GM12878 (cell line): ENCODE measurements around the gene TCOF1. TPM values are rescaled to one million over a fixed set of nuclear protein-coding genes. Genes with fewer than 3 reads are reported as not detected.

ENCODE experiments used
- ATAC-seq: fragments of 200-7000 bp; cut with Tn5 transposase; 3 replicates; pipeline ENCODE4 v1.9.1; 2020; ENCODE audit warnings: mild to moderate bottlenecking, moderate library complexity
- BruUV-seq: library from RNA; stranded (reverse); fragments of 400-500 nt; replicated peaks from 2 replicates; lab custom pipeline; 2021; lab: Mats Ljungman, UMichigan
- CTCF ChIA-PET: fragments of 300-600 bp; sonication (Branson Sonifier 250); formaldehyde crosslinking; extraction: SDS; loops from one replicate; lab custom pipeline; 2021; ENCODE audit warnings: inconsistent platforms; lab: Yijun Ruan, JAX
- POLR2A ChIA-PET: fragments of 350-600 bp; formaldehyde crosslinking; extraction: SDS; loops from one replicate; lab custom pipeline; 2021; ENCODE audit warnings: inconsistent platforms; lab: Charles Lee
- RAD21 ChIA-PET: fragments of 300-600 bp; sonication (Branson Sonifier 250); formaldehyde crosslinking; loops from one replicate; lab custom pipeline; 2023; ENCODE audit warnings: antibody characterized with exemption; ENCODE audit not compliant: unreplicated experiment; lab: Charles Lee
- SMC1A ChIA-PET: fragments of 300-600 bp; sonication (Branson Sonifier 250); formaldehyde crosslinking; loops from one replicate; lab custom pipeline; 2023; ENCODE audit not compliant: unreplicated experiment, uncharacterized antibody; lab: Charles Lee
- DNase-seq: peaks from one replicate; pipeline ENCODE4 v3.0.0-alpha.2; 2011; ENCODE audit warnings: low read depth, low spot score
- FAIRE-seq: peaks from 3 replicates; lab custom pipeline; 2011; peaks lifted over from hg19 to GRCh38; lab: Jason Lieb, UNC
- H2AFZ ChIP-seq: 2 replicates; pipeline ENCODE4 v1.6.0; 2011; ENCODE audit warnings: low read depth, low read length, control low read depth; ENCODE audit not compliant: control insufficient read depth
- H3K27ac ChIP-seq: 2 replicates; pipeline ENCODE4 v1.5.1; 2011; ENCODE audit warnings: control low read depth; ENCODE audit not compliant: control insufficient read depth, insufficient read depth
- H3K27me3 ChIP-seq, 2 experiments: replicated peaks in 1 of 2; 2 replicates each; pipeline versions ENCODE4 v1.6.0 to v1.6.1; 2011; ENCODE audit warnings: low read length in 1 of 2; ENCODE audit not compliant: control insufficient read depth in 2 of 2, insufficient read depth in 2 of 2
- H3K36me3 ChIP-seq, 2 experiments: 2 replicates each; pipeline ENCODE4 v1.5.1; 2011; ENCODE audit warnings: low read length in 1 of 2; ENCODE audit not compliant: control insufficient read depth in 2 of 2, insufficient read depth in 2 of 2
- H3K4me1 ChIP-seq: 2 replicates; pipeline ENCODE4 v1.6.1; 2011; ENCODE audit warnings: mild to moderate bottlenecking, low read length, moderate library complexity, mixed read lengths; ENCODE audit not compliant: control insufficient read depth, insufficient read depth
- H3K4me2 ChIP-seq: 2 replicates; pipeline ENCODE4 v1.6.0; 2011; ENCODE audit warnings: control low read depth; ENCODE audit not compliant: control insufficient read depth, insufficient read depth
- H3K4me3 ChIP-seq: fragments of 200-600 bp; sonication (generic); 2 replicates; pipeline ENCODE4 v1.5.1; 2016
- H3K79me2 ChIP-seq: 2 replicates; pipeline ENCODE4 v1.6.0; 2011; ENCODE audit warnings: low read length; ENCODE audit not compliant: control insufficient read depth, insufficient read depth
- H3K9ac ChIP-seq: 2 replicates; pipeline ENCODE4 v1.8.0; 2011; ENCODE audit warnings: low read length, control low read depth, mixed read lengths; ENCODE audit not compliant: control insufficient read depth, insufficient read depth
- H3K9me3 ChIP-seq: replicated peaks from 3 replicates; pipeline ENCODE4 v1.5.1; 2011; ENCODE audit warnings: mild to moderate bottlenecking, low read length; ENCODE audit not compliant: control insufficient read depth, insufficient read depth
- H4K20me1 ChIP-seq: 2 replicates; pipeline ENCODE4 v1.6.0; 2011; ENCODE audit not compliant: control insufficient read depth, insufficient read depth
- BCL11A ChIP-seq: IDR thresholded peaks from 2 replicates; pipeline ENCODE4 v1.6.1; 2011; ENCODE audit warnings: low read depth, low read length
- EGR1 ChIP-seq, 2 experiments: IDR thresholded peaks; 1 replicate in 1 of 2; 2 replicates in 1 of 2; pipeline ENCODE4 v1.6.1; 2011 to 2012; ENCODE audit warnings: low read depth in 2 of 2, low read length in 2 of 2, borderline replicate concordance in 1 of 2, mild to moderate bottlenecking in 1 of 2, moderate library complexity in 1 of 2
- ETV6 ChIP-seq, 2 experiments: fragments of 450-650 bp in 1 of 2; IDR thresholded peaks in 1 of 2; conservative IDR thresholded peaks in 1 of 2; 2 replicates each; pipeline ENCODE4 v1.6.1; 2014; ENCODE audit warnings: antibody characterized with exemption in 1 of 2, borderline replicate concordance in 1 of 2, low read depth in 1 of 2, mild to moderate bottlenecking in 1 of 2, moderate library complexity in 1 of 2
- HSF1 ChIP-seq: fragments of 150-350 bp; IDR thresholded peaks from 2 replicates; pipeline ENCODE4 v1.6.1; 2014; ENCODE audit warnings: mild to moderate bottlenecking, low read depth, low read length
- MLLT1 ChIP-seq: fragments of 450-650 bp; IDR thresholded peaks from 2 replicates; pipeline ENCODE4 v1.6.1; 2016; ENCODE audit warnings: mild to moderate bottlenecking
- NR2F1 ChIP-seq: fragments of 450-650 bp; conservative IDR thresholded peaks from 2 replicates; pipeline ENCODE4 v1.6.1; 2017; ENCODE audit warnings: mild to moderate bottlenecking
- POLR2A ChIP-seq: IDR thresholded peaks from 2 replicates; pipeline ENCODE4 v1.6.1; 2011; ENCODE audit warnings: low read depth, mild to moderate bottlenecking, low read length
- POU2F2 ChIP-seq: IDR thresholded peaks from 3 replicates; pipeline ENCODE4 v1.6.1; 2011; ENCODE audit warnings: low read depth, mild to moderate bottlenecking, low read length, borderline replicate concordance
- RCOR1 ChIP-seq: conservative IDR thresholded peaks from 2 replicates; pipeline ENCODE4 v1.6.1; 2012; ENCODE audit warnings: low read depth, low read length, improper control_type of control experiment
- RELA ChIP-seq: fragments of 450-650 bp; IDR thresholded peaks from 2 replicates; pipeline ENCODE4 v1.8.0; 2014; ENCODE audit warnings: borderline replicate concordance; ENCODE audit not compliant: partially characterized antibody
- ZBTB33 ChIP-seq: fragments of 450-650 bp; IDR thresholded peaks from 2 replicates; pipeline ENCODE4 v1.6.1; 2017; ENCODE audit warnings: mild to moderate bottlenecking
- WGBS: methylation state at CpG from one replicate; pipeline ENCODE4 v1.1.6; 2016; ENCODE audit warnings: low lambda C conversion rate; ENCODE audit not compliant: insufficient replicate concordance, insufficient coverage; ENCODE audit errors: missing lambda C conversion rate; 5-methylcytosine and 5-hydroxymethylcytosine counted together
- in situ Hi-C: fragments of 300-500 bp; cut with MboI; formaldehyde crosslinking; loops from 9 replicates; pipeline ENCODE4 v1.14.3; 2018; ENCODE audit warnings: mixed read lengths
- intact Hi-C: fragments of 100-400 bp; cut with micrococcal nuclease; formaldehyde crosslinking; loops from one replicate; pipeline ENCODE4 v1.14.2; 2022; ENCODE audit not compliant: unreplicated experiment
- polyA plus RNA-seq, 11 experiments: library from polyadenylated mRNA; depleted of rRNA in 4 of 11; unstranded in 6 of 11; stranded (reverse) in 5 of 11; fragments of >200 nt; fragmentation: Nextera tagmentation in 4 of 11; fragmentation: Illumina TruSeq in 1 of 11; extraction: Ambion mirVana in 4 of 11; extraction: Trizol in 1 of 11; gene quantifications; 1 replicate in 1 of 11; 2 replicates in 10 of 11; pipeline versions ENCODE4 v1.2.1 to v1.2.3, GENCODE V29; 2011 to 2016; ENCODE audit warnings: inconsistent platforms in 2 of 11, missing spikeins in 2 of 11, low read depth in 1 of 11
- total RNA-seq, 4 experiments: library from RNA; depleted of rRNA in 3 of 4; stranded (reverse); fragments of >200 nt in 3 of 4; fragmentation: Illumina TruSeq in 1 of 4; extraction: Trizol in 1 of 4; gene quantifications; 2 replicates each; pipeline versions ENCODE4 v1.2.1 to v1.2.3, GENCODE V29; 2013 to 2021

The TCOF1 gene
- total and polyA plus RNA-seq, 10 of the 15 experiments (the other 5 are each of a cell fraction or from before 2014, with no cell fraction given), result 8.7 to 83.9 (median 38.9) TPM

- intact Hi-C loops, result loop anchor here (1.0 kb wide), 1 partner anchor 38 kb away; no protein-coding TSS in a partner anchor
- in situ Hi-C loops, result no loop called here
- TF ChIP-seq EGR1 (IDR thresholded peaks at IDR 0.05; ENCODE audit: borderline replicate concordance in 1 of 2, low read depth in 2 of 2, low read length in 2 of 2), result 0 out of 3 replicates have a peak, but pooled peaks of 1 of the 2 experiments have one; percentile 1
- TF ChIP-seq POLR2A, result peak; percentile 36; the same call in 1 of the 2 replicates
- no peak for TF ChIP-seq ETV6 (conservative IDR thresholded peaks at IDR 0.05 in 1 of 2, IDR thresholded peaks at IDR 0.05 in 1 of 2; ENCODE audit: borderline replicate concordance in 1 of 2, low read depth in 1 of 2)
- TF ChIP-seq NR2F1, result no peak
- no peak for TF ChIP-seq RELA
- 0 out of 2 replicates have a peak, but pooled peaks have one; percentile 5 for TF ChIP-seq BCL11A
- TF ChIP-seq MLLT1, result no peak
- 0 out of 3 replicates have a peak, but pooled peaks have one; percentile 20 for TF ChIP-seq POU2F2
- no peak for TF ChIP-seq RCOR1
- no peak for TF ChIP-seq ZBTB33
- no peak for TF ChIP-seq HSF1
- H3K4me3 ChIP-seq, result no peak overlapping the region
- SMC1A ChIA-PET, result interaction anchor here (0.7 to 8.1 kb wide), 16 partner anchors 8 to 65 kb away, joined by 3 to 127 read pairs (median 4); partner anchors contain the start of genes CD74 and TCOF1
- BruUV-seq, result no TSS peak
- peaks cover 10% of the 10 kb centered on the region for H3K4me1 ChIP-seq
- RAD21 ChIA-PET, result interaction anchor here (1.2 to 8.6 kb wide), 9 partner anchors 13 to 239 kb away, joined by 3 to 115 read pairs (median 4); partner anchors contain the start of gene CD74
- WGBS, result 75% methylated on average over 13 of the region's 13 CpGs
- H3K9me3 ChIP-seq, result no peaks in the 10 kb centered on the region
- POLR2A ChIA-PET, result interaction anchor here (1.1 to 4.9 kb wide), 9 partner anchors 9 to 50 kb away, joined by 4 to 39 read pairs (median 5); partner anchors contain the start of gene CD74
- no peaks in the 10 kb centered on the region for H3K27me3 ChIP-seq
- ATAC-seq (no peak), DNase-seq (no peak), FAIRE-seq (no peak)
- no peak overlapping the region for H3K4me2 ChIP-seq
- peaks cover 40 to 41% of the 10 kb centered on the region in 2 experiments for H3K36me3 ChIP-seq
- CTCF ChIA-PET, result interaction anchor here (0.6 to 14.0 kb wide), 26 partner anchors 8 to 148 kb away, joined by 3 to 274 read pairs (median 6); partner anchors contain the start of genes CD74 and RPS14
- no peak overlapping the region for H3K9ac ChIP-seq
- no peaks in the 10 kb centered on the region for H3K79me2 ChIP-seq
- H4K20me1 ChIP-seq, result peaks cover 13% of the 10 kb centered on the region
- H3K27ac ChIP-seq, result no peak overlapping the region
- no peak overlapping the region for H2AFZ ChIP-seq
These were observed 40.6 kb downstream of the TCOF1 start for GRCh38 chr5:150397782-150398721.
